ENCODE data around the gene NLRP3. TPM values are rescaled to one million over a fixed set of nuclear protein-coding genes. Genes with fewer than 3 reads are reported as not detected.

The NLRP3 gene
- total RNA-seq, 6 donors from 2014 or later, result 2.6 to 13.6 (median 6.0) TPM

GRCh38 chr1:247448107-247448791 lies 32.3 kb downstream of the NLRP3 start:
- Histone ChIP-seq H3K27me3 (no peaks in the 10 kb centered on the region), H3K9me3 (no peaks in the 10 kb centered on the region), H3K27ac (peak overlapping the region in 1 of 4 donors; percentile 59), H3K4me1 (peaks cover 0 to 4% (median 0%) of the 10 kb centered on the region in 4 donors), H3K36me3 (no peaks in the 10 kb centered on the region), H3K4me3 (peak overlapping the region in 3 of 4 donors; percentile 32 to 47 (median 36))
- WGBS, 2 donors, result 24 to 28% methylated on average over 31 of the region's 31 CpGs
- TF ChIP-seq, protein P1, sequence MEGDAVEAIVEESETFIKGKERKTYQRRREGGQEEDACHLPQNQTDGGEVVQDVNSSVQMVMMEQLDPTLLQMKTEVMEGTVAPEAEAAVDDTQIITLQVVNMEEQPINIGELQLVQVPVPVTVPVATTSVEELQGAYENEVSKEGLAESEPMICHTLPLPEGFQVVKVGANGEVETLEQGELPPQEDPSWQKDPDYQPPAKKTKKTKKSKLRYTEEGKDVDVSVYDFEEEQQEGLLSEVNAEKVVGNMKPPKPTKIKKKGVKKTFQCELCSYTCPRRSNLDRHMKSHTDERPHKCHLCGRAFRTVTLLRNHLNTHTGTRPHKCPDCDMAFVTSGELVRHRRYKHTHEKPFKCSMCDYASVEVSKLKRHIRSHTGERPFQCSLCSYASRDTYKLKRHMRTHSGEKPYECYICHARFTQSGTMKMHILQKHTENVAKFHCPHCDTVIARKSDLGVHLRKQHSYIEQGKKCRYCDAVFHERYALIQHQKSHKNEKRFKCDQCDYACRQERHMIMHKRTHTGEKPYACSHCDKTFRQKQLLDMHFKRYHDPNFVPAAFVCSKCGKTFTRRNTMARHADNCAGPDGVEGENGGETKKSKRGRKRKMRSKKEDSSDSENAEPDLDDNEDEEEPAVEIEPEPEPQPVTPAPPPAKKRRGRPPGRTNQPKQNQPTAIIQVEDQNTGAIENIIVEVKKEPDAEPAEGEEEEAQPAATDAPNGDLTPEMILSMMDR (IDR thresholded peaks at IDR 0.05), result no peak
- DNase-seq (peak; percentile 62 to 93), ATAC-seq (ENCODE audit: low FRiP score in 2 of 2) (peak in 1 of 2 donors; percentile 87)

GRCh38 chr1:247451388-247452010 lies 35.5 kb downstream of the NLRP3 start:
- H3K9me3 ChIP-seq, result no peaks in the 10 kb centered on the region
- DNase-seq, result peak in 1 of 2 donors; percentile 56
- 90 to 91% methylated on average over 23 of the region's 23 CpGs for WGBS, 2 donors
- no peaks in the 10 kb centered on the region for H3K27me3 ChIP-seq
- no peak for ATAC-seq (ENCODE audit: low FRiP score in 2 of 2)
- no peaks in the 10 kb centered on the region for H3K36me3 ChIP-seq
- no peak for TF ChIP-seq EP300 (IDR thresholded peaks at IDR 0.05)
- no peak for TF ChIP-seq POLR2AphosphoS5 (IDR thresholded peaks at IDR 0.05)
- no peak for TF ChIP-seq POLR2A (IDR thresholded peaks at IDR 0.05)
- TF ChIP-seq, protein P1 (IDR thresholded peaks at IDR 0.05), result no peak
- H3K27ac ChIP-seq, result no peak overlapping the region
- H3K4me3 ChIP-seq, result no peak overlapping the region
- H3K4me1 ChIP-seq, result peaks cover 0 to 4% (median 0%) of the 10 kb centered on the region in 4 donors

DNA sequence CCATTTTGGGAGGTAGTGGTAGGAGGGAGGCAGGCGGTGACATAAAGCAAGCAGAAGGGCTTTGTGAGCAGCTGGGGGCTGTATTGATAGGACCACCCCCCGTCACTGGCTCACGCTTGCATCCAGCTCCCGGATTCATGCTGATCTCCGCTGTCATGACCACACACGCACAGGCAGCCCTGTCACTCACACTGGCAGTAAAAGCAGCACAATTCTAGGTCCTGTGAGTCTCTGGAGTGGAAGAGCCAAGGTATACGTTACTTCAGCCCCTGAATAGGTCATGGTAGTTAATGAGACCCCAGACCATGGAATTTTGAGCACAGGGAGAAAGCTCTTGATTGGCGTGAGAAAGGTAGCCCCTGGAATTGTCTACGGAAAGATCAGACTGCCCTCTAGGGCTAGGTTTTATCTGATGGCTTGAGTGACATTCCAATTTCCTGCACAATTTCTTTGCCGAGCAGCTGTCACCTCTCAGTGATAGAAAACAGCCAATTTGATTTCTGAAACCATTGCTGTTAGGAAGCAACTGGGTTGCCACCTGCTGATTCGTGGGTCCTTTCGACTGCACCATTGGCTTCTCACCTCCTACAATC lies 36.6 kb downstream of the NLRP3 start:
- TF ChIP-seq POLR2AphosphoS5 (IDR thresholded peaks at IDR 0.05), result no peak
- no peak for TF ChIP-seq POLR2A (IDR thresholded peaks at IDR 0.05)
- no peak for TF ChIP-seq EP300 (IDR thresholded peaks at IDR 0.05)
- TF ChIP-seq, protein P1 (IDR thresholded peaks at IDR 0.05), result no peak
- peaks cover 0 to 4% (median 0%) of the 10 kb centered on the region in 4 donors for H3K4me1 ChIP-seq
- no peaks in the 10 kb centered on the region for H3K36me3 ChIP-seq
- H3K27me3 ChIP-seq, result no peaks in the 10 kb centered on the region
- no peaks in the 10 kb centered on the region for H3K9me3 ChIP-seq
- WGBS, 2 donors, result 59 to 73% methylated on average over 12 of the region's 12 CpGs
- no peak overlapping the region for H3K4me3 ChIP-seq
- DNase-seq, result no peak
- no peak for ATAC-seq (ENCODE audit: low FRiP score in 2 of 2)
- no peak overlapping the region for H3K27ac ChIP-seq

DNA sequence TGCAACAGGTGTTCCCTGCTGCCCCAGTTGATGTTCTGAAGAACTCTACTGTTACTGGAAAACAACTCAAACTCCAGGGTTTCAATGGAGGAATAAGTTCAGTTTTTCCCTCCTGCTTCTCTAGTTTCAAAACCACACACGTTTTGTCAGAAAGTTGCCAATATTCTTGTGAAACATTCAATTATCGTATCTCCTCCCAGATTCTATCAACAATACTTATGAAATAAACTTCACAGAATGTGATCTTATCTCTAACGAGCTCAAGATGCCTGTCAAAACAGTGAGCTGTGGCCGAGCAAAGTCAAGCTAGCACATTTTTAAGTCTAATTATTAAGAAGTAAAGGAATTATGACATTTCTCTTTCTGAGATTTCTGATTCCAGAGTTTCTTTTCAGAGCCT lies 37.3 kb downstream of the NLRP3 start:
- Histone ChIP-seq H3K4me1 (peaks cover 0 to 4% (median 0%) of the 10 kb centered on the region in 4 donors), H3K4me3 (no peak overlapping the region), H3K36me3 (no peaks in the 10 kb centered on the region), H3K9me3 (no peaks in the 10 kb centered on the region), H3K27me3 (no peaks in the 10 kb centered on the region), H3K27ac (no peak overlapping the region)
- no peak for DNase-seq
- WGBS, 2 donors, result 9 to 24% methylated on average over 4 of the region's 4 CpGs
- TF ChIP-seq EP300 (IDR thresholded peaks at IDR 0.05) (no peak), POLR2AphosphoS5 (IDR thresholded peaks at IDR 0.05) (no peak), POLR2A (IDR thresholded peaks at IDR 0.05) (no peak)
- TF ChIP-seq, protein P1 (IDR thresholded peaks at IDR 0.05), result no peak
- no peak for ATAC-seq (ENCODE audit: low FRiP score in 2 of 2)

Data from upper lobe of left lung (tissue), 6 donors.